GM12878 (cell line): ENCODE measurements around the gene CYBC1. TPM values are rescaled to one million over a fixed set of nuclear protein-coding genes. Genes with fewer than 3 reads are reported as not detected.

ENCODE experiments used
- BACH1 ChIP-seq: fragments of 450-650 bp; IDR thresholded peaks from 2 replicates; pipeline ENCODE4 v1.6.1; 2017; ENCODE audit warnings: mild to moderate bottlenecking, borderline replicate concordance
- CBFB ChIP-seq: IDR thresholded peaks from 2 replicates; pipeline ENCODE4 v1.6.1; 2016; ENCODE audit warnings: antibody characterized with exemption, low read depth
- polyA plus RNA-seq, 11 experiments: library from polyadenylated mRNA; depleted of rRNA in 4 of 11; unstranded in 6 of 11; stranded (reverse) in 5 of 11; fragments of >200 nt; fragmentation: Nextera tagmentation in 4 of 11; fragmentation: Illumina TruSeq in 1 of 11; extraction: Ambion mirVana in 4 of 11; extraction: Trizol in 1 of 11; gene quantifications; 1 replicate in 1 of 11; 2 replicates in 10 of 11; pipeline versions ENCODE4 v1.2.1 to v1.2.3, GENCODE V29; 2011 to 2016; ENCODE audit warnings: inconsistent platforms in 2 of 11, missing spikeins in 2 of 11, low read depth in 1 of 11
- total RNA-seq, 4 experiments: library from RNA; depleted of rRNA in 3 of 4; stranded (reverse); fragments of >200 nt in 3 of 4; fragmentation: Illumina TruSeq in 1 of 4; extraction: Trizol in 1 of 4; gene quantifications; 2 replicates each; pipeline versions ENCODE4 v1.2.1 to v1.2.3, GENCODE V29; 2013 to 2021
- TF ChIP-seq, protein P1 (sequence below): fragments of 150-350 bp; IDR thresholded peaks from 2 replicates; pipeline ENCODE4 v1.6.1; 2016; ENCODE audit warnings: low read depth, low read length
- TF ChIP-seq, protein P2 (sequence below): fragments of 450-650 bp; formaldehyde crosslinking; IDR thresholded peaks from 2 replicates; pipeline ENCODE4 v1.4.0; 2022; ENCODE audit warnings: mild to moderate bottlenecking, moderate library complexity
- TF ChIP-seq, protein P3 (sequence below): IDR thresholded peaks from 2 replicates; pipeline ENCODE4 v1.6.1; 2012; ENCODE audit warnings: low read depth, low read length, improper control_type of control experiment
- TF ChIP-seq, protein P4 (sequence below): fragments of 450-650 bp; IDR thresholded peaks from 2 replicates; pipeline ENCODE4 v1.6.1; 2017; ENCODE audit warnings: mild to moderate bottlenecking, moderate library complexity
- TF ChIP-seq, protein P5 (sequence below): IDR thresholded peaks from 2 replicates; pipeline ENCODE4 v1.6.1; 2012; ENCODE audit warnings: mild to moderate bottlenecking, low read depth, low read length

The CYBC1 gene
- total and polyA plus RNA-seq, 10 of the 15 experiments (the other 5 are each of a cell fraction or from before 2014, with no cell fraction given): 4.2 to 162 (median 133) TPM

DNA sequence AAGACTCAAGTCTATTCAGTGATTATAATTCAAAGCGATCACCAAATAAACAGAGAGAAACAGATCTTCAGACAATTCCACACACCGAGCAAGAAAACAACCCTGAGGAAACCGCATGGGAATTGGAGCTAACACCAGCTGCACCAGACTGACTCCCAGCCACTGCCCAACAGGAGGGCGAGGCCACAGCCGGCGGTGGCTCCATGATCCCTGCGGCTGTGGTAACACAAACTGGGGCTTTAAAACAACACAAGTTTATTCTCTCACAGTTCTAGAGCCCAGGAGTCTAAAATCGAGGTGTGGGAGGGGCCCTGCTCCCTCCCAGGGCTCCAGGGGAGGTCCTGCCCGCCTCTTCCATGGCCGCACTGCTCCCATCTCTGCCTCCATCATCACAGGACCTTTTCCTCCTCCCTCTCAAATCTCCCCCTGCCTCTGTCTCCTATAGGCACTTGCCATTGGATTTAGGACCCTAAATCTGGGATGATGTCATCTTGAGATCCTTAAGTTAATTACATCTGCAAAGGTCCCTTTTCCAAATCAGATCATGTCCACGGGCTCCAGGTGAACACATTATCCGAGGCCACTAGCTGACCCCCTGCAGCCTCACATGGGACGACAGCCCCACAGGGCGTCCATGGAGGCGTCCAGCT, 42.1 kb downstream of the CYBC1 start (continued):
- TF ChIP-seq, protein P1, sequence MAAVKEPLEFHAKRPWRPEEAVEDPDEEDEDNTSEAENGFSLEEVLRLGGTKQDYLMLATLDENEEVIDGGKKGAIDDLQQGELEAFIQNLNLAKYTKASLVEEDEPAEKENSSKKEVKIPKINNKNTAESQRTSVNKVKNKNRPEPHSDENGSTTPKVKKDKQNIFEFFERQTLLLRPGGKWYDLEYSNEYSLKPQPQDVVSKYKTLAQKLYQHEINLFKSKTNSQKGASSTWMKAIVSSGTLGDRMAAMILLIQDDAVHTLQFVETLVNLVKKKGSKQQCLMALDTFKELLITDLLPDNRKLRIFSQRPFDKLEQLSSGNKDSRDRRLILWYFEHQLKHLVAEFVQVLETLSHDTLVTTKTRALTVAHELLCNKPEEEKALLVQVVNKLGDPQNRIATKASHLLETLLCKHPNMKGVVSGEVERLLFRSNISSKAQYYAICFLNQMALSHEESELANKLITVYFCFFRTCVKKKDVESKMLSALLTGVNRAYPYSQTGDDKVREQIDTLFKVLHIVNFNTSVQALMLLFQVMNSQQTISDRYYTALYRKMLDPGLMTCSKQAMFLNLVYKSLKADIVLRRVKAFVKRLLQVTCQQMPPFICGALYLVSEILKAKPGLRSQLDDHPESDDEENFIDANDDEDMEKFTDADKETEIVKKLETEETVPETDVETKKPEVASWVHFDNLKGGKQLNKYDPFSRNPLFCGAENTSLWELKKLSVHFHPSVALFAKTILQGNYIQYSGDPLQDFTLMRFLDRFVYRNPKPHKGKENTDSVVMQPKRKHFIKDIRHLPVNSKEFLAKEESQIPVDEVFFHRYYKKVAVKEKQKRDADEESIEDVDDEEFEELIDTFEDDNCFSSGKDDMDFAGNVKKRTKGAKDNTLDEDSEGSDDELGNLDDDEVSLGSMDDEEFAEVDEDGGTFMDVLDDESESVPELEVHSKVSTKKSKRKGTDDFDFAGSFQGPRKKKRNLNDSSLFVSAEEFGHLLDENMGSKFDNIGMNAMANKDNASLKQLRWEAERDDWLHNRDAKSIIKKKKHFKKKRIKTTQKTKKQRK: no peak
- TF ChIP-seq, protein P2, sequence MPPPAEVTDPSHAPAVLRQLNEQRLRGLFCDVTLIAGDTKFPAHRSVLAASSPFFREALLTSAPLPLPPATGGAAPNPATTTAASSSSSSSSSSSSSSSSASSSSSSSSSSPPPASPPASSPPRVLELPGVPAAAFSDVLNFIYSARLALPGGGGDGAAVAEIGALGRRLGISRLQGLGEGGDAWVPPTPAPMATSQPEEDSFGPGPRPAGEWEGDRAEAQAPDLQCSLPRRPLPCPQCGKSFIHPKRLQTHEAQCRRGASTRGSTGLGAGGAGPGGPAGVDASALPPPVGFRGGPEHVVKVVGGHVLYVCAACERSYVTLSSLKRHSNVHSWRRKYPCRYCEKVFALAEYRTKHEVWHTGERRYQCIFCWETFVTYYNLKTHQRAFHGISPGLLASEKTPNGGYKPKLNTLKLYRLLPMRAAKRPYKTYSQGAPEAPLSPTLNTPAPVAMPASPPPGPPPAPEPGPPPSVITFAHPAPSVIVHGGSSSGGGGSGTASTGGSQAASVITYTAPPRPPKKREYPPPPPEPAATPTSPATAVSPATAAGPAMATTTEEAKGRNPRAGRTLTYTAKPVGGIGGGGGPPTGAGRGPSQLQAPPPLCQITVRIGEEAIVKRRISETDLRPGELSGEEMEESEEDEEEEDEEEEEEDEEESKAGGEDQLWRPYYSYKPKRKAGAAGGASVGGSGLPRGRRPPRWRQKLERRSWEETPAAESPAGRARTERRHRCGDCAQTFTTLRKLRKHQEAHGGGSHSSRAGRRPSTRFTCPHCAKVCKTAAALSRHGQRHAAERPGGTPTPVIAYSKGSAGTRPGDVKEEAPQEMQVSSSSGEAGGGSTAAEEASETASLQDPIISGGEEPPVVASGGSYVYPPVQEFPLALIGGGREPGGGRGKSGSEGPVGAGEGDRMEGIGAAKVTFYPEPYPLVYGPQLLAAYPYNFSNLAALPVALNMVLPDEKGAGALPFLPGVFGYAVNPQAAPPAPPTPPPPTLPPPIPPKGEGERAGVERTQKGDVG (CRISPR knock-in tag): no peak
- TF ChIP-seq, protein P3, sequence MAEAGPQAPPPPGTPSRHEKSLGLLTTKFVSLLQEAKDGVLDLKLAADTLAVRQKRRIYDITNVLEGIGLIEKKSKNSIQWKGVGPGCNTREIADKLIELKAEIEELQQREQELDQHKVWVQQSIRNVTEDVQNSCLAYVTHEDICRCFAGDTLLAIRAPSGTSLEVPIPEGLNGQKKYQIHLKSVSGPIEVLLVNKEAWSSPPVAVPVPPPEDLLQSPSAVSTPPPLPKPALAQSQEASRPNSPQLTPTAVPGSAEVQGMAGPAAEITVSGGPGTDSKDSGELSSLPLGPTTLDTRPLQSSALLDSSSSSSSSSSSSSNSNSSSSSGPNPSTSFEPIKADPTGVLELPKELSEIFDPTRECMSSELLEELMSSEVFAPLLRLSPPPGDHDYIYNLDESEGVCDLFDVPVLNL: no peak
- TF ChIP-seq, protein P4, sequence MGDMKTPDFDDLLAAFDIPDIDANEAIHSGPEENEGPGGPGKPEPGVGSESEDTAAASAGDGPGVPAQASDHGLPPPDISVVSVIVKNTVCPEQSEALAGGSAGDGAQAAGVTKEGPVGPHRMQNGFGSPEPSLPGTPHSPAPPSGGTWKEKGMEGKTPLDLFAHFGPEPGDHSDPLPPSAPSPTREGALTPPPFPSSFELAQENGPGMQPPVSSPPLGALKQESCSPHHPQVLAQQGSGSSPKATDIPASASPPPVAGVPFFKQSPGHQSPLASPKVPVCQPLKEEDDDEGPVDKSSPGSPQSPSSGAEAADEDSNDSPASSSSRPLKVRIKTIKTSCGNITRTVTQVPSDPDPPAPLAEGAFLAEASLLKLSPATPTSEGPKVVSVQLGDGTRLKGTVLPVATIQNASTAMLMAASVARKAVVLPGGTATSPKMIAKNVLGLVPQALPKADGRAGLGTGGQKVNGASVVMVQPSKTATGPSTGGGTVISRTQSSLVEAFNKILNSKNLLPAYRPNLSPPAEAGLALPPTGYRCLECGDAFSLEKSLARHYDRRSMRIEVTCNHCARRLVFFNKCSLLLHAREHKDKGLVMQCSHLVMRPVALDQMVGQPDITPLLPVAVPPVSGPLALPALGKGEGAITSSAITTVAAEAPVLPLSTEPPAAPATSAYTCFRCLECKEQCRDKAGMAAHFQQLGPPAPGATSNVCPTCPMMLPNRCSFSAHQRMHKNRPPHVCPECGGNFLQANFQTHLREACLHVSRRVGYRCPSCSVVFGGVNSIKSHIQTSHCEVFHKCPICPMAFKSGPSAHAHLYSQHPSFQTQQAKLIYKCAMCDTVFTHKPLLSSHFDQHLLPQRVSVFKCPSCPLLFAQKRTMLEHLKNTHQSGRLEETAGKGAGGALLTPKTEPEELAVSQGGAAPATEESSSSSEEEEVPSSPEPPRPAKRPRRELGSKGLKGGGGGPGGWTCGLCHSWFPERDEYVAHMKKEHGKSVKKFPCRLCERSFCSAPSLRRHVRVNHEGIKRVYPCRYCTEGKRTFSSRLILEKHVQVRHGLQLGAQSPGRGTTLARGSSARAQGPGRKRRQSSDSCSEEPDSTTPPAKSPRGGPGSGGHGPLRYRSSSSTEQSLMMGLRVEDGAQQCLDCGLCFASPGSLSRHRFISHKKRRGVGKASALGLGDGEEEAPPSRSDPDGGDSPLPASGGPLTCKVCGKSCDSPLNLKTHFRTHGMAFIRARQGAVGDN: no peak
- no peak for TF ChIP-seq BACH1
- TF ChIP-seq, protein P5, sequence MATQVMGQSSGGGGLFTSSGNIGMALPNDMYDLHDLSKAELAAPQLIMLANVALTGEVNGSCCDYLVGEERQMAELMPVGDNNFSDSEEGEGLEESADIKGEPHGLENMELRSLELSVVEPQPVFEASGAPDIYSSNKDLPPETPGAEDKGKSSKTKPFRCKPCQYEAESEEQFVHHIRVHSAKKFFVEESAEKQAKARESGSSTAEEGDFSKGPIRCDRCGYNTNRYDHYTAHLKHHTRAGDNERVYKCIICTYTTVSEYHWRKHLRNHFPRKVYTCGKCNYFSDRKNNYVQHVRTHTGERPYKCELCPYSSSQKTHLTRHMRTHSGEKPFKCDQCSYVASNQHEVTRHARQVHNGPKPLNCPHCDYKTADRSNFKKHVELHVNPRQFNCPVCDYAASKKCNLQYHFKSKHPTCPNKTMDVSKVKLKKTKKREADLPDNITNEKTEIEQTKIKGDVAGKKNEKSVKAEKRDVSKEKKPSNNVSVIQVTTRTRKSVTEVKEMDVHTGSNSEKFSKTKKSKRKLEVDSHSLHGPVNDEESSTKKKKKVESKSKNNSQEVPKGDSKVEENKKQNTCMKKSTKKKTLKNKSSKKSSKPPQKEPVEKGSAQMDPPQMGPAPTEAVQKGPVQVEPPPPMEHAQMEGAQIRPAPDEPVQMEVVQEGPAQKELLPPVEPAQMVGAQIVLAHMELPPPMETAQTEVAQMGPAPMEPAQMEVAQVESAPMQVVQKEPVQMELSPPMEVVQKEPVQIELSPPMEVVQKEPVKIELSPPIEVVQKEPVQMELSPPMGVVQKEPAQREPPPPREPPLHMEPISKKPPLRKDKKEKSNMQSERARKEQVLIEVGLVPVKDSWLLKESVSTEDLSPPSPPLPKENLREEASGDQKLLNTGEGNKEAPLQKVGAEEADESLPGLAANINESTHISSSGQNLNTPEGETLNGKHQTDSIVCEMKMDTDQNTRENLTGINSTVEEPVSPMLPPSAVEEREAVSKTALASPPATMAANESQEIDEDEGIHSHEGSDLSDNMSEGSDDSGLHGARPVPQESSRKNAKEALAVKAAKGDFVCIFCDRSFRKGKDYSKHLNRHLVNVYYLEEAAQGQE: no peak
- no peak for TF ChIP-seq CBFB
